NCI-H2107 (cell line): ENCODE measurements around the gene STARD7.
"Not testable (repeated sequence)": the region's sequence is repeated elsewhere in the genome, so short reads cannot be mapped to it uniquely, and the experiment has no call there.

ENCODE experiments used
- DNase-seq: peaks from one replicate; lab custom pipeline; 2025; lab: John Stamatoyannopoulos, UW

STARD7 gene

GRCh38 chr2:96147593-96148201, 60.9 kb downstream of the STARD7 start:
- DNase-seq = no peak

- no peak for DNase-seq
Observed at GRCh38 chr2:96146881-96147592, 61.6 kb downstream of the STARD7 start.

GRCh38 chr2:96146153-96146880, 62.3 kb downstream of the STARD7 start:
- no peak for DNase-seq

- DNase-seq = no peak
Observed at GRCh38 chr2:96145848-96146152, 62.8 kb downstream of the STARD7 start.

GRCh38 chr2:96145036-96145847, 63.4 kb downstream of the STARD7 start, which contains the start of gene DUSP2:
TSS of gene DUSP2 (minus strand) at chr2:96145440. CDS start at chr2:96145354, 86 bp downstream.
- DNase-seq = no peak

- DNase-seq = no peak
Observed at GRCh38 chr2:96144481-96145035, 64.1 kb downstream of the STARD7 start.

GRCh38 chr2:96143848-96144480, 64.7 kb downstream of the STARD7 start:
- no peak for DNase-seq

GRCh38 chr2:96143231-96143847, 65.3 kb downstream of the STARD7 start:
- no peak for DNase-seq

- no peak for DNase-seq
Observed at GRCh38 chr2:96142217-96143113, 66.2 kb downstream of the STARD7 start.

GRCh38 chr2:96141624-96141967, 67.0 kb downstream of the STARD7 start:
- not testable (repeated sequence) for DNase-seq

- DNase-seq = no peak
Observed at GRCh38 chr2:96140941-96141623, 67.5 kb downstream of the STARD7 start.

- no peak for DNase-seq
Observed at GRCh38 chr2:96139181-96139758, 69.4 kb downstream of the STARD7 start.

GRCh38 chr2:96138179-96139145, 70.2 kb downstream of the STARD7 start, which contains the start of gene ASTL:
TSS of gene ASTL (minus strand) at chr2:96138502. CDS start at chr2:96138436, 66 bp downstream.
- DNase-seq = no peak

- no peak for DNase-seq
Observed at GRCh38 chr2:96137321-96138178, 71.1 kb downstream of the STARD7 start.

GRCh38 chr2:96136129-96136720, 72.4 kb downstream of the STARD7 start:
- DNase-seq = no peak

- no peak for DNase-seq
Observed at GRCh38 chr2:96135621-96136020, 73.0 kb downstream of the STARD7 start.
